Loucy (cell line): ENCODE data around the gene C1orf56.

Experiments
- CTCF ChIP-seq: fragments of 200-600 bp; sonication (generic); conservative IDR thresholded peaks from 2 replicates; pipeline ENCODE4 v1.5.1; 2014; ENCODE audit warnings: mild to moderate bottlenecking, antibody characterized with exemption, low read length
- EZH2phosphoT487 ChIP-seq: fragments of 200-600 bp; IDR thresholded peaks from 2 replicates; pipeline ENCODE4 v1.6.1; 2018; ENCODE audit warnings: antibody characterized with exemption, mild to moderate bottlenecking, moderate library complexity, borderline replicate concordance

GRCh38 chr1:151055581-151055980 lies 8.0 kb downstream of the C1orf56 start:
- TF ChIP-seq CTCF (no peak), EZH2phosphoT487 (no peak)
